Ramos (cell line): Measurements from ENCODE around the gene SPPL2C.

Experiments used
- in situ Hi-C: fragments of 300-500 bp; cut with MboI; formaldehyde crosslinking; loops from one replicate; pipeline ENCODE4 v1.14.3; 2022; ENCODE audit warnings: low sequenced_read_pairs; ENCODE audit not compliant: unreplicated experiment

Gene SPPL2C

GRCh38 chr17:45869676-45870341, 25.1 kb downstream of the SPPL2C start:
- in situ Hi-C loops, result no loop called here

GRCh38 chr17:45870342-45870974, 25.8 kb downstream of the SPPL2C start:
- in situ Hi-C loops, result no loop called here

GRCh38 chr17:45871718-45872117, 27.0 kb downstream of the SPPL2C start:
- in situ Hi-C loops, result no loop called here

GRCh38 chr17:45873728-45874127, 29.0 kb downstream of the SPPL2C start:
- in situ Hi-C loops, result no loop called here

- in situ Hi-C loops, result no loop called here
These were observed 29.5 kb downstream of the SPPL2C start for GRCh38 chr17:45874151-45874550.

GRCh38 chr17:45876539-45876938, 31.9 kb downstream of the SPPL2C start:
- in situ Hi-C loops, result no loop called here

GRCh38 chr17:45877467-45877866, 32.8 kb downstream of the SPPL2C start:
- in situ Hi-C loops, result no loop called here

GRCh38 chr17:45883063-45883462, 38.4 kb downstream of the SPPL2C start:
- in situ Hi-C loops, result no loop called here

- in situ Hi-C loops, result no loop called here
These were observed 42.2 kb downstream of the SPPL2C start for GRCh38 chr17:45886852-45887251.

- in situ Hi-C loops, result no loop called here
These were observed 43.7 kb downstream of the SPPL2C start for GRCh38 chr17:45888392-45888791.

GRCh38 chr17:45889579-45889978, 44.9 kb downstream of the SPPL2C start:
- in situ Hi-C loops, result no loop called here

GRCh38 chr17:45893725-45894021, 49.0 kb downstream of the SPPL2C start:
- in situ Hi-C loops, result no loop called here

- in situ Hi-C loops, result no loop called here
These were observed 49.5 kb downstream of the SPPL2C start, which contains the start of gene MAPT for GRCh38 chr17:45894022-45894784. Gene MAPT, plus strand, starts transcription at chr17:45894554. Its CDS starts 67,784 bp downstream, at chr17:45962338.

GRCh38 chr17:45895304-45895968, 50.8 kb downstream of the SPPL2C start:
- in situ Hi-C loops, result no loop called here

- in situ Hi-C loops, result no loop called here
These were observed 51.5 kb downstream of the SPPL2C start for GRCh38 chr17:45895969-45896785.
